Right lobe of liver (tissue), 4 donors: Measurements from ENCODE around the gene PRDM1.

ENCODE experiments used
- CTCF ChIP-seq, 4 donors: fragments of 200-600 bp in 3 of 4; fragments of 450-650 bp in 1 of 4; IDR thresholded peaks; one replicate each; pipeline versions ENCODE4 v1.5.1 to v1.8.0; 2016 to 2022; ENCODE audit warnings: antibody characterized with exemption in 4 of 4, mild to moderate bottlenecking in 2 of 4
- POLR2A ChIP-seq: fragments of 450-650 bp; IDR thresholded peaks from one replicate; pipeline ENCODE4 v1.6.1; 2017; ENCODE audit warnings: antibody characterized with exemption, mild to moderate bottlenecking
- donor health status: DM: no; HTN: no; CAD: no.
- donor health status: DM: no; HTN: no; CAD: no.
- donor health status: DM: no; HTN: yes; CAD: no.

- TF ChIP-seq CTCF (IDR thresholded peaks at IDR 0.05): no peak
- TF ChIP-seq POLR2A: no peak
Observed at GRCh38 chr6:106045077-106045476, 41.1 kb upstream of the PRDM1 start.
